Activated CD8-positive, alpha-beta T cell treated with anti-CD3 and anti-CD28 coated beads, Interleukin-2, amount 10 ng/mL, durations not matched to agents 7 days and 5 days (primary cell): ENCODE results near the gene KLHL35. TPM values are rescaled to one million over a fixed set of nuclear protein-coding genes. Genes with fewer than 3 reads are reported as not detected.
"Not testable (repeated sequence)": the region's sequence is repeated elsewhere in the genome, so short reads cannot be mapped to it uniquely, and the experiment has no call there.

Experiments used
- ATAC-seq: fragments of 150-1000 bp; cut with Tn5 transposase; one replicate; pipeline ENCODE4 v1.10.0; 2021; ENCODE audit warnings: moderate library complexity
- CTCF ChIA-PET: fragments of 350-600 bp; sonication (Branson Sonifier 250); formaldehyde crosslinking; loops from one replicate; lab custom pipeline; 2021; ENCODE audit warnings: antibody characterized with exemption; lab: Charles Lee
- POLR2A ChIA-PET: fragments of 350-600 bp; sonication (Branson Sonifier 250); formaldehyde crosslinking; loops from one replicate; lab custom pipeline; 2021; ENCODE audit warnings: antibody characterized with exemption; lab: Charles Lee
- DNase-seq: peaks from one replicate; pipeline ENCODE4 v3.0.0-alpha.2; 2020
- H3K27ac Mint-ChIP-seq: one replicate; pipeline ENCODE4 v1.8.0; 2021; ENCODE audit warnings: mild to moderate bottlenecking, mixed read lengths
- H3K27me3 Mint-ChIP-seq: one replicate; pipeline ENCODE4 v1.8.0; 2021; ENCODE audit warnings: low read depth, mixed read lengths
- H3K36me3 Mint-ChIP-seq: one replicate; pipeline ENCODE4 v1.8.0; 2021; ENCODE audit warnings: low read depth, mixed read lengths
- H3K4me1 Mint-ChIP-seq: one replicate; pipeline ENCODE4 v1.8.0; 2021; ENCODE audit warnings: low read depth, mixed read lengths
- H3K4me3 Mint-ChIP-seq: one replicate; pipeline ENCODE4 v1.8.0; 2021; ENCODE audit warnings: mild to moderate bottlenecking, mixed read lengths
- H3K9me3 Mint-ChIP-seq: one replicate; pipeline ENCODE4 v1.8.0; 2022; ENCODE audit warnings: mixed read lengths; ENCODE audit not compliant: insufficient read depth
- total RNA-seq, 2 experiments: library from RNA; stranded (reverse); gene quantifications; one replicate each; pipeline ENCODE4 v1.2.3, GENCODE V29; 2021

The KLHL35 gene
- total RNA-seq, 2 experiments from 2014 or later = 0.26 to 0.31 TPM

GRCh38 chr11:75420224-75421034, 12.6 kb downstream of the KLHL35 start:
- ATAC-seq = no peak
- peaks cover 10% of the 10 kb centered on the region for H3K36me3 Mint-ChIP-seq
- no peak overlapping the region for H3K27ac Mint-ChIP-seq
- no peaks in the 10 kb centered on the region for H3K9me3 Mint-ChIP-seq
- H3K4me1 Mint-ChIP-seq = no peaks in the 10 kb centered on the region
- no peak for DNase-seq
- H3K27me3 Mint-ChIP-seq = no peaks in the 10 kb centered on the region
- POLR2A ChIA-PET = no interaction called here
- CTCF ChIA-PET = interaction anchor here (1.6 kb wide), 1 partner anchor 13 kb away, joined by 5 read pairs; no protein-coding TSS in a partner anchor
- no peak overlapping the region for H3K4me3 Mint-ChIP-seq

GRCh38 chr11:75413864-75414263, 19.1 kb downstream of the KLHL35 start:
- Mint-ChIP-seq H3K4me3 (no peak overlapping the region), H3K36me3 (peaks cover 28% of the 10 kb centered on the region), H3K27ac (no peak overlapping the region), H3K4me1 (no peaks in the 10 kb centered on the region), H3K9me3 (no peaks in the 10 kb centered on the region), H3K27me3 (no peaks in the 10 kb centered on the region)
- ChIA-PET POLR2A (interaction anchor here (1.2 kb wide), 1 partner anchor 11 kb away, joined by 3 read pairs; no protein-coding TSS in a partner anchor), CTCF (interaction anchor here (0.8 to 2.0 kb wide), 2 partner anchors 12 to 114 kb away, joined by 3 to 6 read pairs; no protein-coding TSS in a partner anchor)
- ATAC-seq = no peak
- DNase-seq = no peak

DNA sequence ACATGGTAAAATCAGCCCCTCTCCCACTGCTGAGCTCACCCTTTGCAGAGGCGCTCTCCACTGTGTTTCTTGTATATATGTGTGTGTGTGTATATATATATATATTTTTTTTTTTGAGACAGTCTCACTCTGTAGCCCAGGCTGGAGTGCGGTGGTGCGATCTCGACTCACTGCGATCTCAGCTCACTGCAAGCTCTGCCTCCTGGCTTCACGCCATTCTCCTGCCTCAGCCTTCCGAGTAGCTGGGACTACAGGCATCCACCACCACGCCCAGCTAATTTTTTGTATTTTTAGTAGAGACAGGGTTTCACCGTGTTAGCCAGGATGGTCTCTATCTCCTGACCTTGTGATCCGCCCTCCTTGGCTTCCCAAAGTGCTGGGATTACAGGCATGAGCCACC, 19.9 kb downstream of the KLHL35 start:
- H3K9me3 Mint-ChIP-seq, H3K27me3 Mint-ChIP-seq, H3K4me3 Mint-ChIP-seq, H3K27ac Mint-ChIP-seq, DNase-seq, ATAC-seq, H3K4me1 Mint-ChIP-seq: not testable (repeated sequence)
- ChIA-PET POLR2A (interaction anchor here (0.6 to 1.2 kb wide), 2 partner anchors 10 to 23 kb away, joined by 3 read pairs; no protein-coding TSS in a partner anchor), CTCF (interaction anchor here (0.8 kb wide), 1 partner anchor 115 kb away, joined by 3 read pairs; no protein-coding TSS in a partner anchor)
- peaks cover 34% of the 10 kb centered on the region for H3K36me3 Mint-ChIP-seq

DNA sequence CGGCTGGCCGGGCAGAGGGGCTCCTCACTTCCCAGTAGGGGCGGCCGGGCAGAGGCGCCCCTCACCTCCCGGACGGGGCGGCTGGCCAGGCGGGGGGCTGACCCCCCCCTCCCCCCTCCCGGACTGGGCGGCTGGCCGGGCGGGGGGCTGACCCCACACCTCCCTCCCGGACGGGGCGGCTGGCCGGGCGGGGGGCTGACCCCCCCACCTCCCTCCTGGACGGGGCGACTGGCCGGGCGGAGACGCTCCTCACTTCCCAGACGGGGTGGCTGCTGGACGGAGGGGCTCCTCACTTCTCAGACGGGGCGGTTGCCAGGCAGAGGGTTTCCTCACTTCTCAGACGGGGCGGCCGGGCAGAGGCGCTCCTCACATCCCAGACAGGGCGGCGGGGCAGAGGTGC, 23.0 kb downstream of the KLHL35 start:
- ATAC-seq, CTCF ChIA-PET, H3K4me3 Mint-ChIP-seq, POLR2A ChIA-PET, H3K4me1 Mint-ChIP-seq, H3K27me3 Mint-ChIP-seq, DNase-seq, H3K27ac Mint-ChIP-seq, H3K9me3 Mint-ChIP-seq: not testable (repeated sequence)
- peaks cover 49% of the 10 kb centered on the region for H3K36me3 Mint-ChIP-seq

DNA sequence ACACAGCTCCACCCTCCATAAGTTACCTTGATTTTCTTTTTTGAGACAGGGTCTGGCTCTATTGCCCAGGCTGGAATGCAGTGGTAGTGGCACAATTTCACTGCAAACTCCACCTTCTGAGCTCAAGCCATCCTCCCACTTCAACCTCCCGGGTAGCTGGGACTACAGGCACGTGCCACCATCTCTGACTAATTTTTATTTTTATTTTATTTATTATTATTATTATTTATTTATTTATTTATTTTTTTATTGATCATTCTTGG, 24.1 kb downstream of the KLHL35 start:
- Mint-ChIP-seq H3K27me3 (no peaks in the 10 kb centered on the region), H3K36me3 (peaks cover 55% of the 10 kb centered on the region), H3K27ac (no peak overlapping the region), H3K4me3 (no peak overlapping the region), H3K9me3 (no peaks in the 10 kb centered on the region), H3K4me1 (peaks cover 16% of the 10 kb centered on the region)
- DNase-seq = no peak
- ChIA-PET POLR2A (interaction anchor here (1.2 kb wide), 1 partner anchor 9 kb away, joined by 4 read pairs; no protein-coding TSS in a partner anchor), CTCF (interaction anchor here (0.6 to 2.4 kb wide), 9 partner anchors 10 to 157 kb away, joined by 3 to 12 read pairs (median 5); partner anchors contain the start of genes ARRB1, GDPD5 and RPS3)
- no peak for ATAC-seq

DNA sequence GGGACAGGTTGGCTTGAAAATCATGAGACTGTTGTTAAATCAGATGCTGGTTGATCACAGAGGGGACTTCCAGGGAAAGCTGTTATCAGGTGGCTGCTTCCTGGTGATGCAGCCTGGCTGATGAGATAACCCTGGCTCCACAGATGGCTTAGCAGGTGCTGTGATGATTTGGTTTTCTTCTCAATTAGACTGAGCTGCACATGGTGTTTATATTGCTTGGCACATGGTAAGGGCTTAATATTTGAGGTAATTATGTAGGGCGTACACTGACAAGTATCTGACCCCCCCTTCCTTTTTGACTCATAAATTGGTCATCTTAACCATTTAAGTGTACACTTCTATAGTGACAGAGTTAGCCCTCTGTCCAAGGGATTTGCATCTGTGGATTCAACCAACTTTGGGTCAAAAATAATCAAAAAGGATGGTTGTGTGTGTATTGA, 26.6 kb downstream of the KLHL35 start:
- no peak overlapping the region for H3K27ac Mint-ChIP-seq
- no peaks in the 10 kb centered on the region for H3K9me3 Mint-ChIP-seq
- ChIA-PET CTCF (interaction anchor here (0.7 to 1.3 kb wide), 4 partner anchors 11 to 125 kb away, joined by 3 to 6 read pairs (median 4); no protein-coding TSS in a partner anchor), POLR2A (no interaction called here)
- H3K4me3 Mint-ChIP-seq = no peak overlapping the region
- H3K36me3 Mint-ChIP-seq = peaks cover 67% of the 10 kb centered on the region
- peaks cover 41% of the 10 kb centered on the region for H3K4me1 Mint-ChIP-seq
- no peaks in the 10 kb centered on the region for H3K27me3 Mint-ChIP-seq
- no peak for ATAC-seq
- DNase-seq = no peak

DNA sequence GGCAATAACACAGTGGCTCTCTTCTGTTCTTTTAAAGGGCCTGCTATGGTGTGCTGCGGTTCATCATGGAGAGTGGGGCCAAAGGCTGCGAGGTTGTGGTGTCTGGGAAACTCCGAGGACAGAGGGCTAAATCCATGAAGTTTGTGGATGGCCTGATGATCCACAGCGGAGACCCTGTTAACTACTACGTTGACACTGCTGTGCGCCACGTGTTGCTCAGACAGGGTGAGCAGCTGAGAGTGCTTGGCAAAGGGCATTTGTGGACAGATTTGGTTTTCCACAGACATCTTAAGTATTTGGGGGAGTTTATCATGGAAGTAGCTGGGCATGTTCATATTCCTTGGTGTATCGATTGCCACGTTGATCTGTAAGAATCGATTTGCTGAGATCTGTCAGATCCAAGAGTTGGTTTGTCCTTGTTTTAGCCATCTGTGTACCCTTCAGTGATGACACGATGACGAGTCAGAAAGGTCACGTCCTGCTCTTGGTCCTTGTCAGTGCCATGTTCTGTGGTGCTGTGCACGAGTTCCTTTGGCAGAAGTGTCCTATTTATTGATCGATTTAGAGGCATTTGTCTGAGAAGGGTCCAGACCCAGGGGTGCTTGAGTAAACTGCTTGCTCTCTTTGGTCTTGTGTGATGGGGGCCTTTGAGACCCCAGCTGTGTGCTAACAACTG, 28.9 kb downstream of the KLHL35 start:
- Mint-ChIP-seq H3K9me3 (no peaks in the 10 kb centered on the region), H3K4me1 (peaks cover 49% of the 10 kb centered on the region), H3K36me3 (peaks cover 85% of the 10 kb centered on the region), H3K27me3 (no peaks in the 10 kb centered on the region), H3K4me3 (no peak overlapping the region), H3K27ac (peak overlapping the region; percentile 35)
- ChIA-PET POLR2A (interaction anchor here (0.9 to 1.1 kb wide), 2 partner anchors 9 to 13 kb away, joined by 3 read pairs; no protein-coding TSS in a partner anchor), CTCF (interaction anchor here (1.1 kb wide), 1 partner anchor 19 kb away, joined by 4 read pairs; no protein-coding TSS in a partner anchor)
- ATAC-seq = no peak
- DNase-seq = no peak

- ChIA-PET POLR2A (interaction anchor here (1.1 kb wide), 1 partner anchor 10 kb away, joined by 3 read pairs; no protein-coding TSS in a partner anchor), CTCF (interaction anchor here (0.7 to 1.0 kb wide), 2 partner anchors 52 to 129 kb away, joined by 3 read pairs; partner anchors contain the start of gene ARRB1)
- H3K36me3 Mint-ChIP-seq = peaks cover 77% of the 10 kb centered on the region
- H3K4me3 Mint-ChIP-seq = peak overlapping the region; percentile 96
- H3K27me3 Mint-ChIP-seq = no peaks in the 10 kb centered on the region
- H3K9me3 Mint-ChIP-seq = no peaks in the 10 kb centered on the region
- H3K27ac Mint-ChIP-seq = peak overlapping the region; percentile 6
- H3K4me1 Mint-ChIP-seq = peaks cover 56% of the 10 kb centered on the region
- ATAC-seq (no peak), DNase-seq (no peak)
Measured at GRCh38 chr11:75403037-75403436, 30.0 kb downstream of the KLHL35 start.

DNA sequence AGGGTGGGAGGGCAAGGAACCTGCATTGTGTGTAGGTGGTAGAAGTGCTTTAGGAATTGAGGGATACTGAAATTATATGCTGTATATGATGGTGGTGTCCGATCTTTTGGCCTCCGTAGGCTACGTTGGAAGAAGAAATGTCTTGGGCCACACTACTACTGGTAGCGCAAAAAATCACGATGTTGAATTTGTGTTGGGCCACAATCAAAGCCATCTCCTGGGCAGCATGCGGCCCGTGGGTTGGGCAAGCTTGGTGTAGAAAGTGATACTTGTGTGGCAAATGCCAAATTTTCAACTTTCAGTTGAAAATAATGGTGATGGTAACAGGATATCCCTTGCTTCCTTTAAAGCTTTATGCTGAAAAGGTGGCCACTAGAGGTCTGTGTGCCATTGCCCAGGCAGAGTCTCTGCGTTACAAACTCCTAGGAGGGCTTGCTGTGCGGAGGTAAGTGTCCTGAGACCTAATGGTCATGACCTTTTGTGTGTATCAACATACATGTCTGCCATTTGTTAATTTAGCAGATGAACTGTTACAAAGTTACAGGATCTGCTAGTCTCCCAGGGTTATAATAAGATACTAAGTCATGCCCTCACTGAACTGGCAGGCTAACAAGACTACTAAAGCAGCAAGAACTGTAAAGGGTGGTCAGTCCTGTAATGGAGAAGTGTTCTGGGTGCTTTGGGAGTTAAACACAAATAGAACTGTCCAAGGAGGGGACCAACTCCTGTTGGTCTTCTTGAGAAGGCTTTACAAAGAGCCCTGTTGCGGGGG, 30.8 kb downstream of the KLHL35 start:
- ChIA-PET POLR2A (no interaction called here), CTCF (interaction anchor here (1.0 to 3.3 kb wide), 4 partner anchors 14 to 132 kb away, joined by 3 to 21 read pairs (median 10); partner anchors contain the start of gene ARRB1)
- Mint-ChIP-seq H3K27ac (peak overlapping the region; percentile 73), H3K9me3 (no peaks in the 10 kb centered on the region), H3K4me3 (peak overlapping the region; percentile 96), H3K36me3 (peaks cover 72% of the 10 kb centered on the region), H3K4me1 (peaks cover 53% of the 10 kb centered on the region), H3K27me3 (no peaks in the 10 kb centered on the region)
- DNase-seq = no peak
- no peak for ATAC-seq

DNA sequence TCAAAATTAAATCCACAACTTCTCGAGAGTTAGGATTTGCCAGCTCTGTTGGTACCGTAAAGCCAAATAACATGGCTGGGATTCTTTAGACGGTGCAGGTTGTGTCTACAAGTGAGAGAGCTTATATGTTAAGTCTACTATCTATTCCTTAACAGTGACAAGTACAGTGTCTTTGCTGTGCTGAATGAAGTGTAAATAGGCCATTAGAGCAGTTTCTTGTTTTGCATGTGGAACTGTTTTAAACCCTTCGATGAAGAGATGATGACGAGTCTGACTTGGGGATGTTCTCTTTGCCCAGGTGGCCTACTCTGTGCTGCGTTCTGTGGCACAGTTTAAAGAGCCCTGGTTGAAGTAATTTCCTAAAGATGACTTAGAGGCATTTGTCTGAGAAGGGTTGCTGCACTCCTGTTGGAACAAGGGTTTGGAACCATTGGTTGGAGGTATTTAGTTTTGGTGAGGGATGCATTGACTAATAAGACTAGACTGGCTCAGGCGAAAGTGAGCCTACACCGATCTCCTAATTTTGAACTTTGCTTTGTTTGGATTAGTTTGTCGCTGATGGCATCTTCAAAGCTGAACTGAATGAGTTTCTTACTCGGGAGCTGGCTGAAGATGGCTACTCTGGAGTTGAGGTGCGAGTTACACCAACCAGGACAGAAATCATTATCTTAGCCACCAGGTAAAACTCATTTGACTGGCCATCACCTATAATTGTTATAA, 32.7 kb downstream of the KLHL35 start:
- peaks cover 5% of the 10 kb centered on the region for H3K27me3 Mint-ChIP-seq
- H3K9me3 Mint-ChIP-seq = no peaks in the 10 kb centered on the region
- peak; percentile 5 for ATAC-seq
- peaks cover 56% of the 10 kb centered on the region for H3K36me3 Mint-ChIP-seq
- CTCF ChIA-PET = interaction anchor here (0.5 to 3.3 kb wide), 16 partner anchors 8 to 159 kb away, joined by 3 to 21 read pairs (median 3); no protein-coding TSS in a partner anchor
- peak overlapping the region; percentile 98 for H3K27ac Mint-ChIP-seq
- POLR2A ChIA-PET = interaction anchor here (0.6 to 1.5 kb wide), 10 partner anchors 8 to 238 kb away, joined by 3 to 7 read pairs (median 4); no protein-coding TSS in a partner anchor
- peak; percentile 26 for DNase-seq
- peaks cover 50% of the 10 kb centered on the region for H3K4me1 Mint-ChIP-seq
- H3K4me3 Mint-ChIP-seq = peak overlapping the region; percentile 96
